Neutrophil (primary cell): ENCODE results near the gene NKIRAS2.

Experiments
- H3K27ac ChIP-seq: fragments of 200-600 bp; sonication (generic); 2 replicates; pipeline ENCODE4 v1.5.1; 2016; ENCODE audit warnings: mild to moderate bottlenecking, moderate library complexity
- H3K27me3 ChIP-seq: fragments of 200-600 bp; sonication (generic); 2 replicates; pipeline ENCODE4 v1.6.0; 2016; ENCODE audit warnings: mild to moderate bottlenecking
- H3K36me3 ChIP-seq: fragments of 200-600 bp; sonication (generic); 2 replicates; pipeline ENCODE4 v1.5.1; 2017
- H3K4me1 ChIP-seq, 2 experiments: fragments of 200-600 bp in 1 of 2; sonication (generic) in 1 of 2; 1 replicate in 1 of 2; 2 replicates in 1 of 2; pipeline versions ENCODE4 v1.5.1 to v1.6.1; 2013 to 2016; ENCODE audit warnings: low read depth in 1 of 2, low read length in 1 of 2, mild to moderate bottlenecking in 1 of 2, moderate library complexity in 1 of 2; ENCODE audit not compliant: control insufficient read depth in 1 of 2, insufficient read depth in 1 of 2
- H3K4me3 ChIP-seq, 2 experiments: fragments of 200-600 bp in 1 of 2; sonication (generic) in 1 of 2; 1 replicate in 1 of 2; 2 replicates in 1 of 2; pipeline ENCODE4 v1.5.1; 2013 to 2016; ENCODE audit warnings: low read depth in 1 of 2, low read length in 1 of 2, mild to moderate bottlenecking in 1 of 2, moderate library complexity in 1 of 2
- H3K9me3 ChIP-seq: fragments of 200-600 bp; sonication (generic); 2 replicates; pipeline ENCODE4 v1.5.1; 2016
- CTCF ChIP-seq: fragments of 200-600 bp; sonication (generic); IDR thresholded peaks from 2 replicates; pipeline ENCODE4 v1.5.1; 2016; ENCODE audit warnings: antibody characterized with exemption

NKIRAS2 gene

GRCh38 chr17:42052346-42052877 lies 32.5 kb downstream of the NKIRAS2 start:
- H3K4me1 ChIP-seq = peaks cover 10 to 11% of the 10 kb centered on the region in 2 experiments
- peaks cover 70% of the 10 kb centered on the region for H3K27me3 ChIP-seq
- no peak overlapping the region for H3K27ac ChIP-seq
- TF ChIP-seq CTCF = no peak
- no peaks in the 10 kb centered on the region for H3K9me3 ChIP-seq
- no peak overlapping the region for H3K4me3 ChIP-seq
- H3K36me3 ChIP-seq = no peaks in the 10 kb centered on the region

GRCh38 chr17:42053731-42054500 lies 34.0 kb downstream of the NKIRAS2 start:
- H3K27me3 ChIP-seq = peaks cover 64% of the 10 kb centered on the region
- peaks cover 10 to 11% of the 10 kb centered on the region in 2 experiments for H3K4me1 ChIP-seq
- no peak overlapping the region for H3K27ac ChIP-seq
- no peak for TF ChIP-seq CTCF
- no peak overlapping the region for H3K4me3 ChIP-seq
- H3K36me3 ChIP-seq = no peaks in the 10 kb centered on the region
- H3K9me3 ChIP-seq = no peaks in the 10 kb centered on the region

- Histone ChIP-seq H3K4me3 (no peak overlapping the region), H3K36me3 (no peaks in the 10 kb centered on the region), H3K4me1 (peaks cover 7 to 9% of the 10 kb centered on the region in 2 experiments), H3K27me3 (peaks cover 53% of the 10 kb centered on the region), H3K27ac (no peak overlapping the region), H3K9me3 (no peaks in the 10 kb centered on the region)
- TF ChIP-seq CTCF = no peak
These were observed 35.1 kb downstream of the NKIRAS2 start for GRCh38 chr17:42055027-42055426.

- Histone ChIP-seq H3K36me3 (no peaks in the 10 kb centered on the region), H3K9me3 (no peaks in the 10 kb centered on the region), H3K4me3 (no peak overlapping the region), H3K27me3 (peaks cover 48% of the 10 kb centered on the region), H3K4me1 (peaks cover 4 to 5% of the 10 kb centered on the region in 2 experiments), H3K27ac (no peak overlapping the region)
- no peak for TF ChIP-seq CTCF
These were observed 35.6 kb downstream of the NKIRAS2 start for GRCh38 chr17:42055496-42055895.

- H3K4me1 ChIP-seq = no peaks in the 10 kb centered on the region
- no peaks in the 10 kb centered on the region for H3K9me3 ChIP-seq
- no peaks in the 10 kb centered on the region for H3K36me3 ChIP-seq
- peaks cover 37% of the 10 kb centered on the region for H3K27me3 ChIP-seq
- H3K27ac ChIP-seq = no peak overlapping the region
- H3K4me3 ChIP-seq = no peak overlapping the region
- no peak for TF ChIP-seq CTCF
These were observed 36.7 kb downstream of the NKIRAS2 start for GRCh38 chr17:42056635-42057034.
